Caco-2 (cell line): Measurements from ENCODE around the gene WRAP73. TPM values are rescaled to one million over a fixed set of nuclear protein-coding genes. Genes with fewer than 3 reads are reported as not detected.
A peak's percentile ranks its signal among the peaks of the same experiment; 100 is the strongest.

Experiments
- Bru-seq: library from RNA; stranded (reverse); fragments of 400-500 nt; gene quantifications from one replicate; lab custom pipeline; 2021; lab: Mats Ljungman, UMichigan
- BruChase-seq, 2 experiments: library from RNA; stranded (reverse); fragments of 400-500 nt; gene quantifications; one replicate each; lab custom pipeline; 2021; lab: Mats Ljungman, UMichigan
- BruUV-seq: library from RNA; stranded (reverse); fragments of 400-500 nt; replicated peaks from 2 replicates; lab custom pipeline; 2021; lab: Mats Ljungman, UMichigan
- CTCF ChIA-PET: fragments of 300-600 bp; sonication (Branson Sonifier 250); formaldehyde crosslinking; loops from one replicate; lab custom pipeline; 2022; ENCODE audit warnings: antibody characterized with exemption; lab: Charles Lee
- POLR2A ChIA-PET: fragments of 300-600 bp; sonication (Branson Sonifier 250); formaldehyde crosslinking; loops from one replicate; lab custom pipeline; 2022; ENCODE audit warnings: antibody characterized with exemption; lab: Charles Lee
- DNase-seq, 2 experiments: peaks; one replicate each; pipeline versions ENCODE4 v3.0.0 to v3.0.0-alpha.2; 2020 to 2022
- H3K27me3 ChIP-seq: replicated peaks from 2 replicates; pipeline ENCODE4 v1.6.0; 2011; ENCODE audit warnings: low read length; ENCODE audit not compliant: control insufficient read depth, insufficient read depth
- H3K36me3 ChIP-seq: 2 replicates; pipeline ENCODE4 v1.5.1; 2011; ENCODE audit warnings: low read length; ENCODE audit not compliant: control insufficient read depth, insufficient read depth
- H3K4me1 ChIP-seq: fragments of 250-450 bp; sonication (Bioruptor Pico); 2 replicates; pipeline ENCODE4 v1.5.1; 2020; ENCODE audit warnings: mild to moderate bottlenecking
- H3K4me3 ChIP-seq: 2 replicates; pipeline ENCODE4 v1.5.1; 2011; ENCODE audit warnings: low read depth, mild to moderate bottlenecking, control low read depth, low read length
- H3K9me3 ChIP-seq: fragments of 250-450 bp; sonication (Bioruptor Pico); 2 replicates; pipeline ENCODE4 v1.5.1; 2020; ENCODE audit warnings: mild to moderate bottlenecking, moderate library complexity
- H3K27ac Mint-ChIP-seq: one replicate; pipeline ENCODE4 v1.8.0; 2022; ENCODE audit warnings: mixed read lengths; ENCODE audit not compliant: unreplicated experiment
- H3K27me3 Mint-ChIP-seq: one replicate; pipeline ENCODE4 v1.8.0; 2022; ENCODE audit warnings: mixed read lengths; ENCODE audit not compliant: insufficient read depth, unreplicated experiment
- H3K36me3 Mint-ChIP-seq: one replicate; pipeline ENCODE4 v1.8.0; 2022; ENCODE audit warnings: mild to moderate bottlenecking, mixed read lengths; ENCODE audit not compliant: insufficient read depth, unreplicated experiment
- H3K4me1 Mint-ChIP-seq: one replicate; pipeline ENCODE4 v1.8.0; 2022; ENCODE audit warnings: low read depth, mixed read lengths; ENCODE audit not compliant: unreplicated experiment
- H3K4me3 Mint-ChIP-seq: one replicate; pipeline ENCODE4 v1.8.0; 2022; ENCODE audit warnings: mild to moderate bottlenecking, moderate library complexity, mixed read lengths; ENCODE audit not compliant: unreplicated experiment
- H3K9me3 Mint-ChIP-seq: one replicate; pipeline ENCODE4 v1.8.0; 2022; ENCODE audit warnings: mixed read lengths; ENCODE audit not compliant: unreplicated experiment
- CTCF ChIP-seq, 2 experiments: fragments of 200-600 bp in 1 of 2; IDR thresholded peaks; 1 replicate in 1 of 2; 2 replicates in 1 of 2; pipeline versions ENCODE4 v1.5.1 to v1.8.0; 2011 to 2022; ENCODE audit warnings: antibody characterized with exemption in 1 of 2, control low read depth in 1 of 2, inconsistent platforms in 1 of 2, low read depth in 1 of 2, low read length in 1 of 2, mild to moderate bottlenecking in 1 of 2, moderate library complexity in 1 of 2; ENCODE audit not compliant: insufficient read depth in 1 of 2, severe bottlenecking in 1 of 2, unreplicated experiment in 1 of 2
- intact Hi-C: fragments of 100-400 bp; cut with micrococcal nuclease; formaldehyde crosslinking; loops from one replicate; pipeline ENCODE4 v1.10.0; 2022; ENCODE audit not compliant: unreplicated experiment
- long read RNA-seq: library from polyadenylated mRNA; stranded (forward); transcript quantifications from one replicate; pipeline ENCODE4 v2.0.0, GENCODE V29; 2022
- total RNA-seq: library from RNA; stranded (reverse); gene quantifications from 2 replicates; pipeline ENCODE4 v1.2.3, GENCODE V29; 2022

Gene WRAP73
- total RNA-seq (25.1 and 31.6 TPM in 2 replicates), Bru-seq, nascent RNA (percentile 62 among the genes with signal in this experiment), BruChase-seq, experiment 1, labeled RNA remaining after a 2-hour chase (percentile 63 among the genes with signal in this experiment), BruChase-seq, experiment 2, labeled RNA remaining after a 6-hour chase (percentile 62 among the genes with signal in this experiment)
- long read RNA-seq, transcript WRAP73-201 (12 exons, 1,665 nt): major isoform, 21 of 53 reads
- long read RNA-seq, transcript WRAP73-202 (11 exons, 1,998 nt): minor isoform, 13 of 53 reads
- long read RNA-seq, partial matches to known transcripts: 7 of 53 reads
- long read RNA-seq, other reads (novel, unspliced or antisense): 9 of 53 reads

- peak within 1 kb of the TSS; percentile 64 for H3K4me3 ChIP-seq
- H3K4me1 ChIP-seq: peaks cover 9% of the 10 kb centered on the region; the same call in 1 of the 2 replicates
- intact Hi-C loops: no loop called here
- Mint-ChIP-seq H3K4me1 (no peaks in the 10 kb centered on the region), H3K36me3 (peaks cover 10% of the 10 kb centered on the region), H3K4me3 (peak within 1 kb of the TSS; percentile 72), H3K27ac (no peak within 1 kb of the TSS), H3K9me3 (no peaks in the 10 kb centered on the region), H3K27me3 (no peaks in the 10 kb centered on the region)
- no peaks in the 10 kb centered on the region for H3K9me3 ChIP-seq
- peak in 1 of 2 experiments; percentile 23 for TF ChIP-seq CTCF (IDR thresholded peaks at IDR 0.05; ENCODE audit: insufficient read depth in 1 of 2, low read depth in 1 of 2, low read length in 1 of 2, severe bottlenecking in 1 of 2, unreplicated experiment in 1 of 2)
- BruUV-seq: no TSS peak
- H3K36me3 ChIP-seq: no peaks in the 10 kb centered on the region
- ChIA-PET CTCF (interaction anchor here (1.8 kb wide), 1 partner anchor 196 kb away, joined by 6 read pairs; no protein-coding TSS in a partner anchor), POLR2A (no interaction called here)
- H3K27me3 ChIP-seq: no peaks in the 10 kb centered on the region
- peak; percentile 84 to 86 for DNase-seq
Observed at GRCh38 chr1:3649342-3650247, at the start of gene WRAP73. Gene WRAP73, minus strand, starts transcription at chr1:3650103. Its CDS starts 104 bp downstream, at chr1:3649999.

- H3K9me3 ChIP-seq: no peaks in the 10 kb centered on the region
- no peaks in the 10 kb centered on the region for H3K4me1 ChIP-seq
- intact Hi-C loops: no loop called here
- no TSS peak for BruUV-seq
- Mint-ChIP-seq H3K9me3 (no peaks in the 10 kb centered on the region), H3K4me1 (no peaks in the 10 kb centered on the region), H3K4me3 (no peak overlapping the region), H3K27me3 (no peaks in the 10 kb centered on the region), H3K27ac (no peak overlapping the region), H3K36me3 (no peaks in the 10 kb centered on the region)
- DNase-seq: no peak
- ChIA-PET CTCF (no interaction called here), POLR2A (no interaction called here)
- H3K27me3 ChIP-seq: no peaks in the 10 kb centered on the region
- no peak for TF ChIP-seq CTCF (IDR thresholded peaks at IDR 0.05; ENCODE audit: insufficient read depth in 1 of 2, low read depth in 1 of 2, low read length in 1 of 2, severe bottlenecking in 1 of 2, unreplicated experiment in 1 of 2)
- no peaks in the 10 kb centered on the region for H3K36me3 ChIP-seq
- H3K4me3 ChIP-seq: no peak overlapping the region
Observed at GRCh38 chr1:3699596-3699995, 49.7 kb upstream of the WRAP73 start.

GRCh38 chr1:3698660-3699408 lies 48.9 kb upstream of the WRAP73 start:
- Mint-ChIP-seq H3K27me3 (no peaks in the 10 kb centered on the region), H3K9me3 (no peaks in the 10 kb centered on the region), H3K4me3 (no peak overlapping the region), H3K36me3 (no peaks in the 10 kb centered on the region), H3K4me1 (no peaks in the 10 kb centered on the region), H3K27ac (no peak overlapping the region)
- Histone ChIP-seq H3K4me1 (no peaks in the 10 kb centered on the region), H3K4me3 (no peak overlapping the region), H3K27me3 (no peaks in the 10 kb centered on the region), H3K36me3 (no peaks in the 10 kb centered on the region), H3K9me3 (no peaks in the 10 kb centered on the region)
- ChIA-PET POLR2A (no interaction called here), CTCF (no interaction called here)
- no peak for TF ChIP-seq CTCF (IDR thresholded peaks at IDR 0.05; ENCODE audit: insufficient read depth in 1 of 2, low read depth in 1 of 2, low read length in 1 of 2, severe bottlenecking in 1 of 2, unreplicated experiment in 1 of 2)
- no peak for DNase-seq
- BruUV-seq: no TSS peak
- intact Hi-C loops: no loop called here
